Mesenchymal stem cell (in vitro differentiated cells and primary cell): ENCODE measurements around the gene RCOR3.

Experiments used
- DNase-seq: peaks from one replicate; pipeline ENCODE4 v3.0.0-alpha.2; 2013
- H2AFZ ChIP-seq: one replicate; pipeline ENCODE4 v1.6.1; 2013; ENCODE audit warnings: low read depth, mild to moderate bottlenecking, control low read depth, inconsistent platforms, low read length, moderate library complexity
- H2AK5ac ChIP-seq: 2 replicates; pipeline ENCODE4 v1.6.1; 2013; ENCODE audit warnings: low read length, moderate library complexity, mild to moderate bottlenecking, inconsistent platforms; ENCODE audit not compliant: severe bottlenecking
- H2BK120ac ChIP-seq: one replicate; pipeline ENCODE4 v1.6.1; 2013; ENCODE audit warnings: low read depth, mild to moderate bottlenecking, inconsistent platforms, low read length, moderate library complexity
- H2BK12ac ChIP-seq, 2 experiments: one replicate each; pipeline ENCODE4 v1.6.1; 2013; ENCODE audit warnings: inconsistent platforms in 2 of 2, low read length in 2 of 2, mild to moderate bottlenecking in 2 of 2, moderate library complexity in 2 of 2, control low read depth in 1 of 2
- H2BK15ac ChIP-seq: one replicate; pipeline ENCODE4 v1.6.1; 2013; ENCODE audit warnings: mild to moderate bottlenecking, low read depth, inconsistent platforms; ENCODE audit not compliant: poor library complexity, severe bottlenecking
- H2BK5ac ChIP-seq: 2 replicates; pipeline ENCODE4 v1.6.1; 2013; ENCODE audit warnings: low read depth, mild to moderate bottlenecking, low read length, control low read depth, inconsistent platforms; ENCODE audit not compliant: poor library complexity, severe bottlenecking
- H3K14ac ChIP-seq, 2 experiments: one replicate each; pipeline ENCODE4 v1.6.1; 2013; ENCODE audit warnings: inconsistent platforms in 2 of 2, low read length in 2 of 2, control low read depth in 1 of 2, mild to moderate bottlenecking in 1 of 2, moderate library complexity in 1 of 2
- H3K18ac ChIP-seq, 2 experiments: one replicate each; pipeline ENCODE4 v1.6.1; 2013; ENCODE audit warnings: inconsistent platforms in 2 of 2, low read length in 2 of 2, control low read depth in 1 of 2, low read depth in 1 of 2, mild to moderate bottlenecking in 1 of 2
- H3K23ac ChIP-seq, 2 experiments: one replicate each; pipeline ENCODE4 v1.6.1; 2013; ENCODE audit warnings: inconsistent platforms in 2 of 2, low read length in 2 of 2, mild to moderate bottlenecking in 2 of 2, moderate library complexity in 2 of 2, control low read depth in 1 of 2
- H3K27ac ChIP-seq: 2 replicates; pipeline ENCODE4 v1.5.1; 2013; ENCODE audit warnings: mild to moderate bottlenecking, moderate library complexity, low read length, control low read depth, inconsistent platforms; ENCODE audit not compliant: poor library complexity, severe bottlenecking
- H3K27me3 ChIP-seq, 2 experiments: 2 replicates each; pipeline versions ENCODE4 v1.6.1 to v1.7.0; 2013; ENCODE audit warnings: low read length in 2 of 2, mild to moderate bottlenecking in 2 of 2, moderate library complexity in 2 of 2, control low read depth in 1 of 2, inconsistent platforms in 1 of 2; ENCODE audit not compliant: control insufficient read depth in 1 of 2, insufficient read depth in 1 of 2
- H3K36me3 ChIP-seq, 2 experiments: 2 replicates each; pipeline versions ENCODE4 v1.6.1 to v1.7.0; 2013; ENCODE audit warnings: low read length in 2 of 2, control low read depth in 1 of 2, inconsistent platforms in 1 of 2, low read depth in 1 of 2, mild to moderate bottlenecking in 1 of 2; ENCODE audit not compliant: insufficient read depth in 2 of 2, control insufficient read depth in 1 of 2
- H3K4ac ChIP-seq, 2 experiments: one replicate each; pipeline ENCODE4 v1.6.1; 2013; ENCODE audit warnings: inconsistent platforms in 2 of 2, low read length in 2 of 2, mild to moderate bottlenecking in 2 of 2, moderate library complexity in 2 of 2, control low read depth in 1 of 2, low read depth in 1 of 2
- H3K4me1 ChIP-seq: 2 replicates; pipeline ENCODE4 v1.6.1; 2013; ENCODE audit warnings: low read depth, low read length, control low read depth; ENCODE audit not compliant: control insufficient read depth, insufficient read depth
- H3K4me2 ChIP-seq: 2 replicates; pipeline ENCODE4 v1.6.1; 2013; ENCODE audit warnings: low read length, mild to moderate bottlenecking, inconsistent platforms; ENCODE audit not compliant: poor library complexity, severe bottlenecking
- H3K4me3 ChIP-seq, 2 experiments: 2 replicates each; pipeline versions ENCODE4 v1.5.1 to v1.7.0; 2013; ENCODE audit warnings: low read length in 2 of 2, mild to moderate bottlenecking in 2 of 2, control low read depth in 1 of 2, low read depth in 1 of 2; ENCODE audit not compliant: insufficient read depth in 1 of 2
- H3K79me1 ChIP-seq: replicated peaks from 2 replicates; pipeline ENCODE4 v1.6.1; 2013; ENCODE audit warnings: mild to moderate bottlenecking, control low read depth, low read length, inconsistent platforms; ENCODE audit not compliant: poor library complexity, severe bottlenecking
- H3K9ac ChIP-seq: 2 replicates; pipeline ENCODE4 v1.7.0; 2013; ENCODE audit warnings: mild to moderate bottlenecking, low read length, moderate library complexity
- H3K9me3 ChIP-seq: 2 replicates; pipeline ENCODE4 v1.7.0; 2013; ENCODE audit warnings: mild to moderate bottlenecking, low read length; ENCODE audit not compliant: control insufficient read depth
- H4K8ac ChIP-seq: one replicate; pipeline ENCODE4 v1.6.1; 2013; ENCODE audit warnings: inconsistent platforms, mild to moderate bottlenecking, low read length, moderate library complexity
- H4K91ac ChIP-seq: one replicate; pipeline ENCODE4 v1.6.1; 2013; ENCODE audit warnings: mild to moderate bottlenecking, low read length, inconsistent platforms
- WGBS: methylation state at CpG from one replicate; pipeline ENCODE4 v1.1.7; 2013; ENCODE audit warnings: mixed read lengths; 5-methylcytosine and 5-hydroxymethylcytosine counted together

RCOR3 gene

GRCh38 chr1:211326528-211327345 is 67.6 kb downstream of the RCOR3 start, which contains the start of gene TRAF5:
Gene TRAF5 (plus strand): TSS chr1:211326833. CDS start chr1:211353240, 26,407 bp downstream.
- Histone ChIP-seq H2BK15ac (peak within 1 kb of the TSS; percentile 91), H2AFZ (peak within 1 kb of the TSS; percentile 74), H3K4me1 (peaks cover 11% of the 10 kb centered on the region), H3K27ac (peak within 1 kb of the TSS; percentile 64), H2BK12ac (peak within 1 kb of the TSS; percentile 1 to 52), H2BK5ac (peak within 1 kb of the TSS; percentile 54), H3K4me3 (peak within 1 kb of the TSS; percentile 75 to 85), H3K23ac (no peak within 1 kb of the TSS), H3K14ac (no peak within 1 kb of the TSS), H3K9ac (peak within 1 kb of the TSS; percentile 77), H3K27me3 (peaks cover 0 to 20% of the 10 kb centered on the region in 2 experiments), H3K9me3 (no peaks in the 10 kb centered on the region), H3K79me1 (peaks cover 15% of the 10 kb centered on the region), H3K4me2 (peak within 1 kb of the TSS; percentile 73), H4K8ac (peak within 1 kb of the TSS; percentile 92), H3K36me3 (peaks cover 0 to 3% of the 10 kb centered on the region in 2 experiments), H2AK5ac (no peak within 1 kb of the TSS), H3K4ac (peak within 1 kb of the TSS; percentile 47 to 72), H4K91ac (peak within 1 kb of the TSS; percentile 78), H3K18ac (peak within 1 kb of the TSS; percentile 79 to 83), H2BK120ac (peak within 1 kb of the TSS; percentile 62)
- 2% methylated on average over 71 of the region's 91 CpGs for WGBS
- DNase-seq = peak; percentile 57

- no peak overlapping the region for H3K23ac ChIP-seq
- H3K4me2 ChIP-seq = peak overlapping the region; percentile 73
- peaks cover 19% of the 10 kb centered on the region for H3K79me1 ChIP-seq
- H3K4ac ChIP-seq = peak overlapping the region in 1 of 2 experiments; percentile 72
- peaks cover 0 to 3% of the 10 kb centered on the region in 2 experiments for H3K36me3 ChIP-seq
- H2BK12ac ChIP-seq = peak overlapping the region in 1 of 2 experiments; percentile 52
- peak overlapping the region; percentile 69 for H4K8ac ChIP-seq
- H2BK5ac ChIP-seq = peak overlapping the region; percentile 54
- peaks cover 14% of the 10 kb centered on the region for H3K4me1 ChIP-seq
- 10% methylated on average over 16 of the region's 16 CpGs for WGBS
- peak overlapping the region; percentile 74 for H2AFZ ChIP-seq
- no peak overlapping the region for H2AK5ac ChIP-seq
- no peak overlapping the region for H2BK120ac ChIP-seq
- no peak overlapping the region for H3K14ac ChIP-seq
- peak; percentile 79 for DNase-seq
- no peak overlapping the region for H4K91ac ChIP-seq
- no peaks in the 10 kb centered on the region for H3K9me3 ChIP-seq
- peak overlapping the region; percentile 79 for H3K18ac ChIP-seq
- peak overlapping the region; percentile 75 to 85 for H3K4me3 ChIP-seq
- H2BK15ac ChIP-seq = no peak overlapping the region
- H3K27me3 ChIP-seq = peaks cover 0 to 20% of the 10 kb centered on the region in 2 experiments
- H3K27ac ChIP-seq = peak overlapping the region; percentile 64
- peak overlapping the region; percentile 77 for H3K9ac ChIP-seq
Measured at GRCh38 chr1:211327346-211327921, 68.3 kb downstream of the RCOR3 start.

GRCh38 chr1:211328084-211328694 is 69.0 kb downstream of the RCOR3 start:
- Histone ChIP-seq H3K36me3 (peaks cover 0 to 3% of the 10 kb centered on the region in 2 experiments), H3K4ac (no peak overlapping the region), H3K27me3 (peaks cover 0 to 20% of the 10 kb centered on the region in 2 experiments), H2BK12ac (no peak overlapping the region), H3K4me1 (peaks cover 14% of the 10 kb centered on the region), H2BK5ac (no peak overlapping the region), H3K4me3 (peak overlapping the region in 1 of 2 experiments; percentile 85), H3K79me1 (peaks cover 19% of the 10 kb centered on the region), H2AK5ac (no peak overlapping the region), H4K91ac (no peak overlapping the region), H3K14ac (no peak overlapping the region), H3K9me3 (no peaks in the 10 kb centered on the region), H2AFZ (no peak overlapping the region), H3K18ac (no peak overlapping the region), H3K23ac (no peak overlapping the region), H3K9ac (peak overlapping the region; percentile 77), H3K27ac (peak overlapping the region; percentile 64), H3K4me2 (no peak overlapping the region), H4K8ac (no peak overlapping the region), H2BK15ac (no peak overlapping the region), H2BK120ac (no peak overlapping the region)
- no peak for DNase-seq
- 95% methylated on average over 11 of the region's 11 CpGs for WGBS
